K562 (cell line): ENCODE results near the gene SLC33A1. TPM values are rescaled to one million over a fixed set of nuclear protein-coding genes. Genes with fewer than 3 reads are reported as not detected.

Source experiments
- ATAC-seq: fragments of 200-7000 bp; cut with Tn5 transposase; 3 replicates; pipeline ENCODE4 v1.9.1; 2020; ENCODE audit warnings: moderate library complexity
- BruUV-seq: library from RNA; stranded (reverse); fragments of 400-500 nt; replicated peaks from 2 replicates; lab custom pipeline; 2021; lab: Mats Ljungman, UMichigan
- CTCF ChIA-PET: fragments of 300-600 bp; formaldehyde crosslinking; extraction: SDS; loops from one replicate; lab custom pipeline; 2021; ENCODE audit warnings: low intra/inter-chr PET ratio; lab: Yijun Ruan, JAX
- POLR2A ChIA-PET: fragments of 300-600, 350-650 bp; sonication (Branson Sonifier 250); formaldehyde crosslinking; extraction: SDS; loops from one replicate; lab custom pipeline; 2021; ENCODE audit warnings: antibody characterized with exemption, inconsistent platforms; lab: Yijun Ruan, JAX
- DNase-seq, 4 experiments: peaks; one replicate each; pipeline versions ENCODE4 v3.0.0 to v3.0.0-alpha.2; 2011 to 2018; ENCODE audit warnings: low spot score in 3 of 4, mixed read lengths in 3 of 4; ENCODE audit errors: extremely low read depth in 1 of 4
- FAIRE-seq: peaks from 2 replicates; lab custom pipeline; 2011; peaks lifted over from hg19 to GRCh38; lab: Jason Lieb, UNC
- H2AFZ ChIP-seq: 2 replicates; pipeline ENCODE4 v1.6.0; 2011; ENCODE audit warnings: low read depth, low read length, control low read depth, inconsistent platforms
- H3K27ac ChIP-seq: fragments of 200-600 bp; 3 replicates; pipeline ENCODE4 v1.8.0; 2011; ENCODE audit warnings: low read depth, mild to moderate bottlenecking, control low read depth, inconsistent platforms, low read length, moderate library complexity, mixed read lengths; ENCODE audit errors: extremely low read depth
- H3K27me3 ChIP-seq, 2 experiments: fragments of 300-600 bp in 1 of 2; 2 replicates in 1 of 2; 3 replicates in 1 of 2; pipeline versions ENCODE4 v1.6.0 to v1.8.0; 2011; ENCODE audit warnings: inconsistent platforms in 2 of 2, low read length in 2 of 2, mild to moderate bottlenecking in 1 of 2, mixed read lengths in 1 of 2, moderate library complexity in 1 of 2; ENCODE audit not compliant: control insufficient read depth in 2 of 2, insufficient read depth in 2 of 2
- H3K36me3 ChIP-seq: fragments of 300-600 bp; 3 replicates; pipeline ENCODE4 v1.8.0; 2011; ENCODE audit warnings: mild to moderate bottlenecking, low read length, inconsistent platforms; ENCODE audit not compliant: control insufficient read depth, insufficient read depth
- H3K4me1 ChIP-seq, 2 experiments: fragments of 200-600 bp in 1 of 2; replicated peaks in 1 of 2; 2 replicates in 1 of 2; 3 replicates in 1 of 2; pipeline versions ENCODE4 v1.5.1 to v1.8.0; 2011; ENCODE audit warnings: inconsistent platforms in 2 of 2, low read length in 2 of 2, mild to moderate bottlenecking in 1 of 2, mixed read lengths in 1 of 2, moderate library complexity in 1 of 2; ENCODE audit not compliant: control insufficient read depth in 2 of 2, insufficient read depth in 2 of 2
- H3K4me2 ChIP-seq: 2 replicates; pipeline ENCODE4 v1.6.1; 2011; ENCODE audit warnings: low read length, control low read depth, inconsistent platforms, mixed read lengths; ENCODE audit not compliant: insufficient read depth
- H3K4me3 ChIP-seq: fragments of 200-600 bp; sonication (generic), shearing (Covaris generic); 2 replicates; pipeline ENCODE4 v1.5.1; 2016; ENCODE audit warnings: control low read depth, inconsistent platforms
- H3K79me2 ChIP-seq: fragments of 200-600 bp; 3 replicates; pipeline ENCODE4 v1.8.0; 2011; ENCODE audit warnings: low read length, inconsistent platforms; ENCODE audit not compliant: control insufficient read depth, insufficient read depth
- H3K9ac ChIP-seq, 2 experiments: 2 replicates each; pipeline versions ENCODE4 v1.6.0 to v1.6.1; 2011; ENCODE audit warnings: low read depth in 2 of 2, low read length in 2 of 2, control low read depth in 1 of 2, inconsistent platforms in 1 of 2, mild to moderate bottlenecking in 1 of 2, mixed read lengths in 1 of 2; ENCODE audit not compliant: insufficient read depth in 1 of 2
- H3K9me1 ChIP-seq: one replicate; pipeline ENCODE4 v1.6.0; 2011; ENCODE audit warnings: inconsistent platforms, mild to moderate bottlenecking, low read length, moderate library complexity; ENCODE audit not compliant: control insufficient read depth, insufficient read depth
- H3K9me3 ChIP-seq: replicated peaks from 2 replicates; pipeline ENCODE4 v1.5.1; 2011; ENCODE audit warnings: low read depth, low read length, inconsistent platforms; ENCODE audit not compliant: control insufficient read depth, insufficient read depth
- H4K20me1 ChIP-seq: replicated peaks from 2 replicates; pipeline ENCODE4 v1.6.1; 2011; ENCODE audit warnings: low read length, inconsistent platforms, mixed read lengths; ENCODE audit not compliant: control insufficient read depth, insufficient read depth
- CBX2 ChIP-seq: fragments of 200-600 bp; sonication (generic); IDR thresholded peaks from one replicate; pipeline ENCODE4 v1.6.1; 2012; ENCODE audit warnings: mild to moderate bottlenecking, low read length, inconsistent platforms; ENCODE audit not compliant: insufficient read depth, poor library complexity, severe bottlenecking
- CEBPG ChIP-seq, 3 experiments: fragments of 200-800 bp in 1 of 3; sonication (Bioruptor generic) in 1 of 3; sonication (generic) in 1 of 3; formaldehyde crosslinking in 1 of 3; IDR thresholded peaks in 2 of 3; conservative IDR thresholded peaks in 1 of 3; 2 replicates each; pipeline versions ENCODE4 v1.6.1 to v1.8.0; 2016 to 2022; ENCODE audit warnings: missing compliant biosample characterization in 2 of 3, missing genetic modification characterization in 2 of 3, mild to moderate bottlenecking in 1 of 3, missing genetic modification reagents in 1 of 3
- DIDO1 ChIP-seq: fragments of 450-650 bp; IDR thresholded peaks from 2 replicates; pipeline ENCODE4 v1.6.1; 2016; ENCODE audit warnings: low read depth, missing biosample characterization, missing genetic modification characterization
- FOSL1 ChIP-seq: fragments of 200-800 bp; sonication (Bioruptor generic); conservative IDR thresholded peaks from 2 replicates; pipeline ENCODE4 v1.6.1; 2016; ENCODE audit warnings: missing genetic modification characterization, missing compliant biosample characterization
- GATAD2B ChIP-seq: fragments of 450-650 bp; IDR thresholded peaks from 2 replicates; pipeline ENCODE4 v1.6.1; 2017; ENCODE audit warnings: mild to moderate bottlenecking, borderline replicate concordance
- GTF2F1 ChIP-seq: IDR thresholded peaks from 2 replicates; pipeline ENCODE4 v1.6.1; 2011; ENCODE audit warnings: low read depth, low read length, improper control_type of control experiment
- HES1 ChIP-seq: fragments of 450-650 bp; IDR thresholded peaks from 2 replicates; pipeline ENCODE4 v1.6.1; 2016; ENCODE audit warnings: low read depth, mild to moderate bottlenecking, moderate library complexity
- KLF13 ChIP-seq: fragments of 450-650 bp; IDR thresholded peaks from 2 replicates; pipeline ENCODE4 v1.6.1; 2016; ENCODE audit warnings: missing genetic modification characterization, low read depth, mild to moderate bottlenecking, missing compliant biosample characterization, moderate library complexity, borderline replicate concordance
- LCOR ChIP-seq: sonication (generic); formaldehyde crosslinking; IDR thresholded peaks from 2 replicates; pipeline ENCODE4 v1.8.0; 2022; ENCODE audit warnings: mild to moderate bottlenecking, missing genetic modification reagents
- MCM3 ChIP-seq: fragments of 450-650 bp; IDR thresholded peaks from 2 replicates; pipeline ENCODE4 v1.6.1; 2016
- NFIC ChIP-seq: fragments of 450-650 bp; IDR thresholded peaks from 2 replicates; pipeline ENCODE4 v1.6.1; 2017; ENCODE audit warnings: mild to moderate bottlenecking, inconsistent platforms
- NFIX ChIP-seq: fragments of 250-450 bp; sonication (Bioruptor Pico); IDR thresholded peaks from 2 replicates; pipeline ENCODE4 v1.4.0; 2020; ENCODE audit warnings: low read depth, mild to moderate bottlenecking, moderate library complexity
- NFXL1 ChIP-seq: fragments of 450-650 bp; formaldehyde crosslinking; IDR thresholded peaks from 2 replicates; pipeline ENCODE4 v1.4.0; 2021; ENCODE audit warnings: mild to moderate bottlenecking
- NR2C2 ChIP-seq, 2 experiments: fragments of 200-800 bp in 1 of 2; sonication (Bioruptor generic) in 1 of 2; sonication (generic) in 1 of 2; formaldehyde crosslinking in 1 of 2; IDR thresholded peaks; 2 replicates each; pipeline versions ENCODE4 v1.6.1 to v1.8.0; 2016 to 2022; ENCODE audit warnings: mild to moderate bottlenecking in 1 of 2, missing compliant biosample characterization in 1 of 2, missing genetic modification characterization in 1 of 2, missing genetic modification reagents in 1 of 2
- PHF8 ChIP-seq: fragments of 200-600 bp; sonication (generic); IDR thresholded peaks from 2 replicates; pipeline ENCODE4 v1.6.1; 2012; ENCODE audit warnings: mixed run types, mild to moderate bottlenecking, inconsistent platforms, low read length, moderate library complexity, borderline replicate concordance
- PRMT5 ChIP-seq: sonication (generic); formaldehyde crosslinking; IDR thresholded peaks from 2 replicates; pipeline ENCODE4 v1.5.0; 2020; ENCODE audit warnings: missing genetic modification reagents
- RBM17 ChIP-seq: fragments of 200-400 bp; formaldehyde crosslinking; IDR thresholded peaks from 2 replicates; pipeline ENCODE4 v1.6.1; 2017; ENCODE audit warnings: low read depth, mild to moderate bottlenecking, low read length, borderline replicate concordance
- SAP30 ChIP-seq: fragments of 200-600 bp; sonication (generic); IDR thresholded peaks from 2 replicates; pipeline ENCODE4 v1.6.1; 2012; ENCODE audit warnings: borderline replicate concordance, low read depth, mild to moderate bottlenecking, moderate library complexity, low read length, control low read depth, inconsistent platforms; ENCODE audit not compliant: insufficient read depth, poor library complexity, severe bottlenecking
- XRCC4 ChIP-seq: IDR thresholded peaks from one replicate; pipeline ENCODE4 v1.6.1; 2011; ENCODE audit not compliant: insufficient read depth, insufficient read length; ENCODE audit errors: extremely low read depth
- ZNF232 ChIP-seq: sonication (generic); formaldehyde crosslinking; IDR thresholded peaks from 2 replicates; pipeline ENCODE4 v1.8.0; 2022; ENCODE audit warnings: mild to moderate bottlenecking, missing genetic modification reagents
- ZNF280A ChIP-seq: fragments of 450-650 bp; IDR thresholded peaks from 2 replicates; pipeline ENCODE4 v1.6.1; 2018; ENCODE audit warnings: mild to moderate bottlenecking, low read depth; ENCODE audit not compliant: partially characterized antibody
- ZNF324 ChIP-seq: fragments of 250-450 bp; sonication (Bioruptor Pico); IDR thresholded peaks from 2 replicates; pipeline ENCODE4 v1.4.0; 2020; ENCODE audit warnings: mild to moderate bottlenecking
- in situ Hi-C: fragments of 300-500 bp; cut with MboI; formaldehyde crosslinking; loops from 4 replicates; pipeline ENCODE4 v1.15.0; 2018; ENCODE audit warnings: inconsistent platforms, mixed read lengths
- intact Hi-C: fragments of 100-400 bp; cut with micrococcal nuclease; formaldehyde crosslinking; loops from 2 replicates; pipeline ENCODE4 v1.14.2; 2022
- polyA plus RNA-seq, 8 experiments: library from polyadenylated mRNA; depleted of rRNA in 4 of 8; stranded (reverse) in 5 of 8; unstranded in 3 of 8; fragments of >200 nt; fragmentation: Nextera tagmentation in 2 of 8; fragmentation: Illumina TruSeq in 1 of 8; extraction: Ambion mirVana in 2 of 8; extraction: Trizol in 1 of 8; gene quantifications; 2 replicates each; pipeline versions ENCODE4 v1.2.1 to v1.2.3, GENCODE V29; 2011 to 2014; ENCODE audit warnings: inconsistent platforms in 1 of 8, missing spikeins in 1 of 8
- total RNA-seq, 7 experiments: library from RNA; depleted of rRNA in 6 of 7; stranded (reverse); fragments of >200 nt in 6 of 7; fragmentation: Illumina TruSeq in 2 of 7; extraction: Trizol in 2 of 7; gene quantifications; 2 replicates each; pipeline versions ENCODE4 v1.2.1 to v1.2.3, GENCODE V29; 2011 to 2021; ENCODE audit warnings: low replicate concordance in 1 of 7

SLC33A1 gene
- total and polyA plus RNA-seq, 9 of the 15 experiments (the other 6 are each of a cell fraction or from before 2014, with no cell fraction given), result 6.2 to 26.8 (median 19.6) TPM

GRCh38 chr3:155780291-155780690, 73.9 kb downstream of the SLC33A1 start (continued):
- TF ChIP-seq ZNF280A (no peak), DIDO1 (no peak), NFIX (peak; percentile 95), GATAD2B (no peak), FOSL1 (tag) (no peak), NFIC (peak; percentile 95), NFXL1 (CRISPR knock-in tag) (no peak)

GRCh38 chr3:155778462-155778861, 75.8 kb downstream of the SLC33A1 start:
- no peak for FAIRE-seq
- TF ChIP-seq MCM3 (no peak), NR2C2 (CRISPR knock-in tag; IDR thresholded peaks at IDR 0.05) (no peak), NR2C2 (tag; IDR thresholded peaks at IDR 0.05) (no peak), XRCC4 (no peak), KLF13 (no peak), CEBPG (CRISPR knock-in tag; IDR thresholded peaks at IDR 0.05) (no peak), CEBPG (tag; conservative IDR thresholded peaks at IDR 0.05 in 1 of 2, IDR thresholded peaks at IDR 0.05 in 1 of 2) (no peak), HES1 (no peak), SAP30 (no peak), PRMT5 (CRISPR knock-in tag) (no peak), ZNF232 (no peak), ZNF324 (CRISPR knock-in tag) (no peak), LCOR (CRISPR knock-in tag) (no peak), CBX2 (no peak), GTF2F1 (no peak), RBM17 (no peak), PHF8 (no peak)

More at GRCh38 chr3:155778462-155778861, 75.8 kb downstream of the SLC33A1 start:
- Histone ChIP-seq H3K9ac (no peak overlapping the region), H4K20me1 (no peaks in the 10 kb centered on the region), H3K4me2 (no peak overlapping the region), H3K27me3 (no peaks in the 10 kb centered on the region), H3K4me3 (no peak overlapping the region), H3K36me3 (peaks cover 18% of the 10 kb centered on the region; the same call in 1 of the 3 replicates), H2AFZ (no peak overlapping the region), H3K4me1 (no peaks in the 10 kb centered on the region), H3K27ac (no peak overlapping the region), H3K79me2 (no peaks in the 10 kb centered on the region), H3K9me1 (no peaks in the 10 kb centered on the region), H3K9me3 (no peaks in the 10 kb centered on the region)
- ATAC-seq (no peak), DNase-seq (no peak)
- POLR2A ChIA-PET, result no interaction called here
- in situ Hi-C loops, result no loop called here
- CTCF ChIA-PET, result no interaction called here
- intact Hi-C loops, result no loop called here
- no TSS peak for BruUV-seq
